ENCODE measurements around the gene FAM171A2. TPM values are rescaled to one million over a fixed set of nuclear protein-coding genes. Genes with fewer than 3 reads are reported as not detected.
A peak's percentile ranks its signal among the peaks of the same experiment; 100 is the strongest.

FAM171A2 gene
- 1 to 10 TPM; 2.4 to 4.0 (median 3.1) TPM for total RNA-seq
- 1.9 TPM for polyA plus RNA-seq
- long read RNA-seq, donor 1, partial matches to known transcripts = 9 of 14 reads
- long read RNA-seq, donor 1, other reads (novel, unspliced or antisense) = 1 of 14 reads
- long read RNA-seq, donor 2, transcript FAM171A2-201 (8 exons, 3,160 nt) = major isoform, 5 of 16 reads
- long read RNA-seq, donor 2, partial matches to known transcripts = 2 of 16 reads
- long read RNA-seq, donor 2, other reads (novel, unspliced or antisense) = 9 of 16 reads
- long read RNA-seq, donor 3 = 0 reads
- long read RNA-seq, donor 4, partial matches to known transcripts = 6 of 11 reads
- long read RNA-seq, donor 4, other reads (novel, unspliced or antisense) = 1 of 11 reads

- Histone ChIP-seq H3K27ac (ENCODE audit: low read length) (no peak within 1 kb of the TSS), H3K9me3 (ENCODE audit: control insufficient read depth, low read length) (no peaks in the 10 kb centered on the region), H3K4me1 (ENCODE audit: control insufficient read depth, insufficient read depth, low read length) (peaks cover 10% of the 10 kb centered on the region), H3K4me3 (ENCODE audit: low read length) (peak within 1 kb of the TSS; percentile 78), H3K27me3 (ENCODE audit: control insufficient read depth, insufficient read depth) (no peaks in the 10 kb centered on the region)
- ATAC-seq (peak; percentile 72 to 77), DNase-seq (peak; percentile 66 to 89 (median 86))
- WGBS = under 1% methylated on average over 63 of the region's 63 CpGs
- intact Hi-C loops (cut with DNase I) = no loop called here
Measured at GRCh38 chr17:44363613-44364159, at the start of gene FAM171A2. TSS of gene FAM171A2 (minus strand) at chr17:44363853. CDS start at chr17:44363714, 139 bp downstream.

- no peak overlapping the region for H3K4me3 ChIP-seq (ENCODE audit: low read length)
- H3K27me3 ChIP-seq (ENCODE audit: control insufficient read depth, insufficient read depth) = no peaks in the 10 kb centered on the region
- intact Hi-C loops (cut with DNase I) = loop anchor here in 2 of 4 donors (10.0 kb wide), 1 partner anchor 95 kb away; the partner anchor contains the start of gene GPATCH8 (in 2 of the 2)
- DNase-seq = no peak
- H3K4me1 ChIP-seq (ENCODE audit: control insufficient read depth, insufficient read depth, low read length) = no peaks in the 10 kb centered on the region
- ATAC-seq = no peak
- H3K27ac ChIP-seq (ENCODE audit: low read length) = no peak overlapping the region
- H3K9me3 ChIP-seq (ENCODE audit: control insufficient read depth, low read length) = no peaks in the 10 kb centered on the region
- WGBS = 88% methylated on average over 7 of the region's 7 CpGs
Measured at GRCh38 chr17:44409309-44410028, 45.8 kb upstream of the FAM171A2 start.

GRCh38 chr17:44408786-44409185, 45.1 kb upstream of the FAM171A2 start:
- WGBS = 97% methylated on average over 4 of the region's 4 CpGs
- H3K4me3 ChIP-seq (ENCODE audit: low read length) = no peak overlapping the region
- no peaks in the 10 kb centered on the region for H3K4me1 ChIP-seq (ENCODE audit: control insufficient read depth, insufficient read depth, low read length)
- intact Hi-C loops (cut with DNase I) = loop anchor here in 1 of 4 donors (10.0 kb wide), 1 partner anchor 96 kb away; the partner anchor contains the start of gene GPATCH8
- no peak overlapping the region for H3K27ac ChIP-seq (ENCODE audit: low read length)
- no peaks in the 10 kb centered on the region for H3K9me3 ChIP-seq (ENCODE audit: control insufficient read depth, low read length)
- no peak for DNase-seq
- ATAC-seq = no peak
- H3K27me3 ChIP-seq (ENCODE audit: control insufficient read depth, insufficient read depth) = no peaks in the 10 kb centered on the region

- Histone ChIP-seq H3K4me1 (ENCODE audit: control insufficient read depth, insufficient read depth, low read length) (no peaks in the 10 kb centered on the region), H3K9me3 (ENCODE audit: control insufficient read depth, low read length) (no peaks in the 10 kb centered on the region), H3K4me3 (ENCODE audit: low read length) (no peak overlapping the region), H3K27ac (ENCODE audit: low read length) (no peak overlapping the region), H3K27me3 (ENCODE audit: control insufficient read depth, insufficient read depth) (no peaks in the 10 kb centered on the region)
- WGBS = 93% methylated on average over 5 of the region's 5 CpGs
- intact Hi-C loops (cut with DNase I) = loop anchor here in 1 of 4 donors (10.0 kb wide), 1 partner anchor 102 kb away; the partner anchor contains the start of gene GPATCH8
- ATAC-seq = no peak
- DNase-seq = no peak
Measured at GRCh38 chr17:44402564-44403172, 39.0 kb upstream of the FAM171A2 start.

- intact Hi-C loops (cut with DNase I) = loop anchor here in 1 of 4 donors (10.0 kb wide), 1 partner anchor 104 kb away; the partner anchor contains the start of gene GPATCH8
- H3K27me3 ChIP-seq (ENCODE audit: control insufficient read depth, insufficient read depth) = no peaks in the 10 kb centered on the region
- no peak for DNase-seq
- H3K4me3 ChIP-seq (ENCODE audit: low read length) = no peak overlapping the region
- H3K4me1 ChIP-seq (ENCODE audit: control insufficient read depth, insufficient read depth, low read length) = no peaks in the 10 kb centered on the region
- 84% methylated on average over 3 of the region's 3 CpGs for WGBS
- H3K27ac ChIP-seq (ENCODE audit: low read length) = no peak overlapping the region
- no peak for ATAC-seq
- H3K9me3 ChIP-seq (ENCODE audit: control insufficient read depth, low read length) = no peaks in the 10 kb centered on the region
Measured at GRCh38 chr17:44400226-44400847, 36.7 kb upstream of the FAM171A2 start.

- H3K4me1 ChIP-seq (ENCODE audit: control insufficient read depth, insufficient read depth, low read length) = no peaks in the 10 kb centered on the region
- ATAC-seq = peak; percentile 16 to 45
- 95% methylated on average over 41 of the region's 41 CpGs for WGBS
- no peak overlapping the region for H3K27ac ChIP-seq (ENCODE audit: low read length)
- no peak for DNase-seq
- H3K27me3 ChIP-seq (ENCODE audit: control insufficient read depth, insufficient read depth) = no peaks in the 10 kb centered on the region
- H3K4me3 ChIP-seq (ENCODE audit: low read length) = no peak overlapping the region
- intact Hi-C loops (cut with DNase I) = loop anchor here in 1 of 4 donors (10.0 kb wide), 1 partner anchor 116 kb away; no protein-coding TSS in a partner anchor
- H3K9me3 ChIP-seq (ENCODE audit: control insufficient read depth, low read length) = no peaks in the 10 kb centered on the region
Measured at GRCh38 chr17:44398692-44399691, 35.3 kb upstream of the FAM171A2 start.

- no peaks in the 10 kb centered on the region for H3K27me3 ChIP-seq (ENCODE audit: control insufficient read depth, insufficient read depth)
- no peak overlapping the region for H3K27ac ChIP-seq (ENCODE audit: low read length)
- DNase-seq (no peak), ATAC-seq (peak in 1 of 2 donors; percentile 7)
- H3K4me1 ChIP-seq (ENCODE audit: control insufficient read depth, insufficient read depth, low read length) = no peaks in the 10 kb centered on the region
- 94% methylated on average over 8 of the region's 8 CpGs for WGBS
- H3K4me3 ChIP-seq (ENCODE audit: low read length) = no peak overlapping the region
- intact Hi-C loops (cut with DNase I) = loop anchor here in 1 of 4 donors (10.0 kb wide), 1 partner anchor 117 kb away; no protein-coding TSS in a partner anchor
- no peaks in the 10 kb centered on the region for H3K9me3 ChIP-seq (ENCODE audit: control insufficient read depth, low read length)
Measured at GRCh38 chr17:44397479-44398440, 34.1 kb upstream of the FAM171A2 start.

GRCh38 chr17:44396946-44397345, 33.3 kb upstream of the FAM171A2 start:
- Histone ChIP-seq H3K9me3 (ENCODE audit: control insufficient read depth, low read length) (no peaks in the 10 kb centered on the region), H3K27me3 (ENCODE audit: control insufficient read depth, insufficient read depth) (no peaks in the 10 kb centered on the region), H3K4me3 (ENCODE audit: low read length) (no peak overlapping the region), H3K27ac (ENCODE audit: low read length) (no peak overlapping the region), H3K4me1 (ENCODE audit: control insufficient read depth, insufficient read depth, low read length) (no peaks in the 10 kb centered on the region)
- no peak for ATAC-seq
- WGBS = 95% methylated on average over 5 of the region's 5 CpGs
- no peak for DNase-seq
- intact Hi-C loops (cut with DNase I) = loop anchor here in 1 of 4 donors (10.0 kb wide), 1 partner anchor 118 kb away; no protein-coding TSS in a partner anchor

- intact Hi-C loops (cut with DNase I) = loop anchor here in 1 of 4 donors (10.0 kb wide), 1 partner anchor 120 kb away; no protein-coding TSS in a partner anchor
- H3K27ac ChIP-seq (ENCODE audit: low read length) = no peak overlapping the region
- DNase-seq (no peak), ATAC-seq (no peak)
- H3K9me3 ChIP-seq (ENCODE audit: control insufficient read depth, low read length) = no peaks in the 10 kb centered on the region
- no peaks in the 10 kb centered on the region for H3K27me3 ChIP-seq (ENCODE audit: control insufficient read depth, insufficient read depth)
- H3K4me3 ChIP-seq (ENCODE audit: low read length) = no peak overlapping the region
- 96% methylated on average over 2 of the region's 2 CpGs for WGBS
- no peaks in the 10 kb centered on the region for H3K4me1 ChIP-seq (ENCODE audit: control insufficient read depth, insufficient read depth, low read length)
Measured at GRCh38 chr17:44394833-44395232, 31.2 kb upstream of the FAM171A2 start.

Measured in right cardiac atrium (tissue), 5 donors.